GM21717 (cell line): ENCODE data around the gene SUSD4.

Source experiments
- ATAC-seq: cut with Tn5 transposase; IDR thresholded peaks from one replicate; pipeline ENCODE4 v1.9.1; 2021; ENCODE audit warnings: mild to moderate bottlenecking, moderate library complexity; ENCODE audit not compliant: unreplicated experiment

Gene SUSD4

DNA sequence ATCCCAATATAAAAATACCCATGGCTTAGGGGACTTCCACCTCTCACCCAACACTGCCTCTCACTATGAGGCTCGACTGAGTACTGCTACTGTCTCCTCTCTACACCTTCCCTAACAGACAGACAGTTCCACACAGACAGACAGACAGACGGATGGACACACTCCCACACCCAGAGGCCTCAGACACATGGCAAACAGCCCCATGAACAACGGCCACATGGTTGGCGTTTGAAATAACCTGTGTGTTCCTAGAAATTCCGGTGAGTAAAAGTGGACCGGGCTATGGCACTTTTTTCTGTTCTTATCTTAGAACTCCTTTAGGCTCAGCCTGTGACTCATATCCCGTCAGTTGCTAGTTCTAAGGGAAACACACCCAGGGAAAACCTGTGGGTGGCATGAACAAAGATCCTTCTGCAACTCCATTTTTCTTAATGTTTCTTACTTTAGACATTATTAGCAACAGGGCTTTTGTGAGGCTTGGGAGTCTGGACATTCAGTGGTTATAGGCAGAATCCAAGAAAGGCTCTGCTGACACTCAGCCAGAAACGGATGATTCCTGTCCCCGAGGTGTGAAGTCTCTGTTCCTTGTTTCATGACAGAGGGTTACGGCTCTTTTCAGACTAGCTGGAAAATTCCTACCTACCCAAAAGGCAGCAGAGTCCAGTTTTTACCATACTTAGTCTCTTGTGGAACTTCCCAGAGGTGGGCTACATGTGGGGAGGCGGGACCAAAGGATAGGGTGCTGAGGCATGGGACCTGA lies 130.4 kb downstream of the SUSD4 start:
- ATAC-seq = no peak

DNA sequence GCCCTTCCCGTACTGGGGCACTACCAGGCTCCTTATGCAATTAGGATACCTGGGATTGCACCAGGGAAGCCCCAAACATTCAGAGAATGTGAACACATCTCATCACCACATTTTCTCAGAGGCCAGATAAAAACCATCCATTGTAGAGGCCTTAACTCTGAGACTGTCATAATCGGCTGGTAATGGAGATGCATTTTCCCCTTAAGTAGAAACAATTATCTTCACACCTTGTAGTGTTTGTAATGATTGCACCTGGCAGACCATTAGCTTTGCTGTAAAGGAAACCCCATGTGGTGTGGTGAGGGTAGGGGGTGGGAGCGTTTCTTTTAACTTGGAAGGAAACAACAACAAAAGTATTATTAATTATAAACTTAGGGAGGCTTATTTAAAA lies 131.0 kb downstream of the SUSD4 start:
- ATAC-seq = no peak

DNA sequence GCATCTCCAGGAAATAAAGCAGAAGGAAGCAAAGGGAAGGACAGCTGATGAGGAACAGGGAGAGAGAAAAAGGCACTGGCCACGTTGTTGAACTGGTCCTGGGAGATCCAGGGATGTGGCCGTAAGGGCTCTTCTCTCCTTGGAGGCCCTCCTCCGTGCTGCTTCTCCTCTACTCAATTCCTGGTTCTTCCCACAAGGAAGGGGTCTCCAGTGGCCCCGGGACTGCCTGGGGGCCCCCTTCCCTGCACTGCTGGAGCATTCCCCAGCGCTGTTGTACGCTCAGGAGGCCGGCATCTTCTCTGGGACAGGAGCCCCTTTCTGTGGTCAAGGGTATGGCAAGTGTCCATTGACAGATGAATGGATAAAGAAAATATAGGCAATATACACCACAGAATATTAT lies 132.4 kb downstream of the SUSD4 start:
- ATAC-seq = no peak

DNA sequence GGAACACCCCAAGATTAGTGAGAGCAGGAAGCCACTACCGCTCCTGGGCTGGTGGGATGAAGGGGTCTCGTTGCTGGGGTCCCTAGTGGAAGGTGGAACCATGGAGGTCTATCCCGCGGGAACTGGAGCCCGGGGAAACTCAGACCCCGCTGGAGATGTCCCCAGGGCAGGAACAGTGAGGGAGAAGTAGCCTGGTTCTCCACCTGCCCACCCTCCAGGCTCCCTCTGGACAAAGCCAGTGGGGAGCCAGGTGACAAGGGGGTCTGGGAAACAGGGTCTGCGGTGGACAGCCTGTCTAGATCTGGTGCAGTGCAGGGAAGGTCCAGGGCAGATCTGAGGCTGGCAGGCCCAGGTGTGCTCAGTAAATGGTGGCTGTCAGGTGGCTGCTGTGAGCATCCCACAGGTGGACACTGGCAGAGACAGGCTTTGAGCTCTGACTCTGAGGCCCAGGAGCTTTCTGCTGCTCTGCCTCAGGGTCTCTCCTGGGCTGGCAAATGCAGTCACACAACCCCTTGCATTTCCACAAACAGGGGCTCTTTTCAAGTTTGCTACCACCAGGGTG lies 132.9 kb downstream of the SUSD4 start:
- ATAC-seq = no peak

DNA sequence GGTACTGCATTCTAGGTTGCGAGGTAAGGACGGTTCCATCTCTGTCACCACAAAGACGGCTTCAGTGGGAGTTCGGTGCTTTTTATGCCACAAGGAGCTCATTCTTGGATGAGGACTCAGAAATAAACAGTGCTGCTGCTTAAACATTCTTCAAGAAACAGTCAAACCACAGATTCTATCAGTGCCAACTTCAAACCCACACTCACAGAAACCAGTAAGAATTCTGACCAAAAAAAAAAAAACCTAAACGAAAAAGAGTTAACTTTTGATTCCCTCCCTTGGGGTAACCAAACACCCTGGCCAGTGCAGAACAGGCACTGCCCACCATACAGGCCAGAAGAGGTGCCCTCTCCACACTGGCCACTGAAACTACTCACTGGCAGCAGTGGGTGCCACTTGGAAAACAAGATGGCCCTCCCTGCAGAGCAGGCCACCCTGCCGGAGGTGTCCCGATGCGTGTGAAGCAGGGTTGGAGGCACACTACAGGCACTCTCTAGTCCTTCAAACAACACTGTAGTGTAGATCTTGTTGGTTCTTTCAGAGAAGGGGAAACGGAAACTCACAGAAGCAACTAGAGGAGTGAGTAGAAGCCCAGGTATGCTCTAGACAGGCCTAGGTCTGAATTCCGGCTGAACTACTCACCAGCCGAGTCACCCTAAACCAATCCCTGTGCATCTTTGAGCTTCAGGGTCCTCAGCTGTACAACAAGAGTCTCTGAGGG lies 133.7 kb downstream of the SUSD4 start:
- no peak for ATAC-seq

DNA sequence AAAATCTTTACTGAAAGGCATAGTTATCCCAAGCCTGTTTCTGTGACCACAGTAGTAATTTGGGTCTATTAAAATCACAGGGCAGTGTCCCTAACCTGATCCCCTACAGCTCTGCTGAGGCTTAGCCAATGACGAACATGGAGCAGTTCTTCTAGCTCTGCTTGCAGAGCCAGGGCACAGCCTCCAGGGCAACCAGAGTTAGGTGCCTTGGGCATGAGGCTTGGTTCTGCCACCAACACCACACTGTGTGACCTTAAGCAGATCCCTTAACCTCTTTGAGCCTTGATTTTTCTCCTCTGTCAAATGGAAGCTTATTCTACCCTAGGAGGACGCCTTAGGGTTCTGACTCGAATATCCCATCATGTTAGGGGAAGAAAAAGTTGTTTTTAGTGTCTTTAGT lies 134.2 kb downstream of the SUSD4 start:
- no peak for ATAC-seq

DNA sequence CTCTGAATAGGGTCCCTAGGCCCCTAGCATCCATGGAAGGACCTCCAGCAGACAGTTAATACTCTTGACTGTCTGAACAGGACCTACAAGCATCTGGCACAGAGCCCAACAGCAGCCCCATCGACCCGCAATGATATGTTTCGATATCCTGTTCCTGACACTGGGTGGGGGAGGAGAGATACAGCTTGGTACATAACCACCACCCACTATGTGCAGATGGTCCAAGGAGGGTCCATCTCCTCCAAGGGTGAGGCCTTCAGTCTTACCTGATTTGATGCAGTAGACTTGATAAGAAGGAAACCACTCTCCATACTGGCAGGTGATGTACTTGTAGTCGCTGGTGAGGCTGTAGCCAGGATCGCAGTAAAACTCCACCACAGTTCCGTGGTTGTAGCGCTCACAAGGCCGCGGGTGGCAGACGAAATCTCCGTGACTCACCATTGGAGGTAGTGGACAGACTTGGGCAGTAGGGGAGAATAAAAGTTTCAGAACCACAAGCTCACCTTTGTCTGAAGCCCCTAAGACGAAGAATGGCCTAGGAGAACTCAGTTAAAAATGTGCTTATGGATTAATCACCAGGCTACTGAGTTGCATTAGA lies 134.9 kb downstream of the SUSD4 start:
- ATAC-seq = no peak

DNA sequence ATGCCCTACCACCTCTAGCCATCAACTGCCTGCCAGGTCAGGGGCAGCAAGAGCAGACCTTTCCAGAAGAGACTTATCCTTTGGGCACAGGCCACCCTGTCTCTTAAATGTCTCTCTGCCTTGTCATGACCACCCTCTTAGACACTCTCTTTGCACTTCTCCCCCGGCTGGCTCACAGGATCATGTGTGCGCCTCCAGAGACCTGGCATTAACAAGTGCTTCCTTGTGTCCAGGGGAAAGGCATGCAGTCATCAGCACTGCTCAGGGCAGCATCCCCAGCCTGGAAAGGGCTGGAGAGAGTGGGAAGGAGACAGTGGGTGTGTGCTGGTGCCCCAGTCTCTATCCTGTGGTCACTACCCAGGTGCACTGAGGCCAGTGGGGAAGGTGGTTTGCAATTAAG lies 135.8 kb downstream of the SUSD4 start:
- no peak for ATAC-seq

DNA sequence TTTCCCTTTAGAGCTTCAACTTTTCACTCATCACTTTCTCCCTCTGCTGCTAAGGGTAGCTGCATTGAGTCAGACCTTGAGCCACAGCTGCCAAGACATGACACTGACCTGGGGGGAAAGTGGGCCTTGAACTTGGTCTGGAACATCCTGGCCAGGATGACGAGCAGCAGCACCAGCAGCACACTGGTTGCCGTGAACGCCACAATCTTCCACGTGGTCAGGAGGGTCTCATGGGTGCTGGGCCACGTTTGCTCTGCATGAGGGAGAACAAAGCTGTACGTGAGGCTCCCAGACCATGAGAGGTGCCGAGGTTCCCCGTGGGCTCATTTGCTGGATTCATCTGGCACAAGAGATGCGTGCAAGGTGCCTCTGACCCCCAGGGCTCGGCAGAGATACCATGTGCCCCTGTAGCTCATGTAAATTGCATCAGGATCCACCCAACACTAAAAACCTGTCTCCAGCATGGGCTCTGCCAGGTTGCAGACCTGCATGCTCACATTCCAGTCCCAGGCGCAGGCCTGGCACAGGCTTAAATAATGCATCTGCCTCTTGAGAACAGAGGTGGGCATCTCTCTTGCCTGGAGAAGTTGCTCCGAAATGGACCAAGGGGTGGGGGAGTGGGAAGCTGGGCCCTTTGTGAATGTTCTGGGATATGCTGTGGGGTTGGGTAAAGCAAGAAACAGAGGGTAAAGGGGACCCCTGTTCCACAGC lies 136.3 kb downstream of the SUSD4 start:
- ATAC-seq = no peak

DNA sequence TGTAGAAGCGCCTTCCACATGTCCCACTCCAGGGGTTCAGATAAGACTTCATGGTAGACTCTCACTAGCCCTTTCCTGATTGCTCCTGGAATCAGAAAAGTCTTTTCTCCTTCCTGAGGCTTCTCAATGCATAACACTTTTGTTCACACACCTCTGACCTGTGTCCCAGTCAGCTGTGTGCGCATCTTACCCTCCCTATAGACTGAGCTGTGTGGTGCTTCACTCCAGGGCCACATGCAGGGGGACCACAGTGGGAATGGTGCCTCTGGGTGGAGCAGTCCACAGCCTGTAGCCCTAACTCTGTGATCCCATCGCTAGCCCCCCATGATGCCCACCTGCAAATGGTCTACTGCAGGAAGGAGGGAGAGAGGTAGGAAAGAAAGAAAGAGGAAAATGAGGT lies 136.9 kb downstream of the SUSD4 start:
- ATAC-seq = no peak

DNA sequence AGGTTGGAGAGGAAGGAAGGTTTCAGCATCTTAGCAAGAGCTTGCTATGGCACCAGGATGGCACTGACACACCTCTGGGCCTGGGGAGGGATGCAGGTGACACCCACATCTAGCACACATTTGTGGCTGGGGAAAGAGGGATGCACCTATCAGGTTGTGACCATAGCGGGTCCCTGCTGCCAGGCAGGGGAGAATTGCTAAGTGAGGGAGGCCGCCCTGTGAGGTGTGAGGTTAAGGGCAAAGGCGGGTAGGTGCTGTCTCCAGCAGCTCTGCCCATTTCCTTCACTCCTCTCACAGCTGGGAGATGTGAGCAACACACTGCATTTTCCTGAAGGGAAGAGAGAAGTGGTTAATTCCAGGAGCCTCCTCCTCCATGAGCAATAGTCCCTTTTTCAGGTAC lies 137.7 kb downstream of the SUSD4 start:
- ATAC-seq = no peak

DNA sequence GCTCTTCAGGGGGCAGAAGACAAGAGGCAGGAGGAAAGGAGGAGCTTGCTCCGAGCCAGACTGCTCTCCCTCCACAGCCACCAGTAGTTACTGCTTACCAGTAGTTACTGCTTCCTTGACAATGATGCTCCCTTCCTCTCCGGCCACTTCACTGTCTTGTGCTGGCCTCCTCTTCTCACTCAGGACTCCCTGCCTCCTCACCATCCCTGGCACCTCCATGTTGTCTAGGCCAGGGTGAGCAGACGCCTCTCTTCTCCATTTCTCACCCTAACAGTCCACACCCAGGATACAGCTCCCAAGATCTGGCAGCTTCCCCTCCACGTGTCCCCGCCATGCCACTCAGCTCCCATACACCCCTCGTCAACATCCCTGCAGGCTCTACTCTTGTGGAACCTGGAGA lies 138.5 kb downstream of the SUSD4 start:
- ATAC-seq = no peak

DNA sequence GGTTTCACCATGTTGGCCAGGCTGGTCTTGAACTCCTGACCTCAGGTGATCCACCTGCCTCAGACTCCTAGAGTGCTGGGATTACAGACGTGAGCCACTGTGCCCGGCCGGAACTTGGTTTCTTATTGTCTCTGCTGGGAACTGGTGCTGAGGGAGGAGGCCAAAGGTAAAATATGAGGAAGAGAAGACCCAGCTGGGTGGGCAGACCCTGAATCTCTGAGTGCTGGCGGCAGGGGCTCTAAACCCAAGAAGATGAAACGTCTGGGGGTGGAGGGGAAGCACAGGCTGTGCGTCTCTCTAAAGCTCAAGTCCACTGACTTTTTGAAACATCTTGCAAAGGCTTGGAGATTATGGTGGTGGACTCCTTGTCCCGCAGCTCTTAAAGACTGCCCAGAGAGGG lies 138.9 kb downstream of the SUSD4 start:
- no peak for ATAC-seq

DNA sequence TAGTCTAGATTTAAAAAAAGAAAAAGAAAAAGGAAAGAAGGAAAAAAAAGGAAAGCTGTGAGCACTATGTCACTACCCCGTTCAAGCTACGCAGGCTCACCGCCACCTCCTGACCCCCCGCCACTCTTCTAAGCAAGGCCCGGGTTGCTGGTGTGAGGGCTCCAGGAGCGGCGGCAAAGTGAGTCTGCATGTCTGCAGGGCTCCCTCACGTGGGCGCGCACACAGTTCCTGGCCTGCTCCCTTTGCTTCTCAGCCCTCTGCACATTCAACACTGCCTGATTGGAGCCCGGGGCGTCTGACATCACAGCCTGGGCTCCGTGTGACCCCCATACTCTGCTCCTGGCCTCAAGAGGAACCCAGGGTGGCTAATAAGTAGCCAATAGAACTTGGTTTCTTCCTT lies 139.5 kb downstream of the SUSD4 start:
- no peak for ATAC-seq

DNA sequence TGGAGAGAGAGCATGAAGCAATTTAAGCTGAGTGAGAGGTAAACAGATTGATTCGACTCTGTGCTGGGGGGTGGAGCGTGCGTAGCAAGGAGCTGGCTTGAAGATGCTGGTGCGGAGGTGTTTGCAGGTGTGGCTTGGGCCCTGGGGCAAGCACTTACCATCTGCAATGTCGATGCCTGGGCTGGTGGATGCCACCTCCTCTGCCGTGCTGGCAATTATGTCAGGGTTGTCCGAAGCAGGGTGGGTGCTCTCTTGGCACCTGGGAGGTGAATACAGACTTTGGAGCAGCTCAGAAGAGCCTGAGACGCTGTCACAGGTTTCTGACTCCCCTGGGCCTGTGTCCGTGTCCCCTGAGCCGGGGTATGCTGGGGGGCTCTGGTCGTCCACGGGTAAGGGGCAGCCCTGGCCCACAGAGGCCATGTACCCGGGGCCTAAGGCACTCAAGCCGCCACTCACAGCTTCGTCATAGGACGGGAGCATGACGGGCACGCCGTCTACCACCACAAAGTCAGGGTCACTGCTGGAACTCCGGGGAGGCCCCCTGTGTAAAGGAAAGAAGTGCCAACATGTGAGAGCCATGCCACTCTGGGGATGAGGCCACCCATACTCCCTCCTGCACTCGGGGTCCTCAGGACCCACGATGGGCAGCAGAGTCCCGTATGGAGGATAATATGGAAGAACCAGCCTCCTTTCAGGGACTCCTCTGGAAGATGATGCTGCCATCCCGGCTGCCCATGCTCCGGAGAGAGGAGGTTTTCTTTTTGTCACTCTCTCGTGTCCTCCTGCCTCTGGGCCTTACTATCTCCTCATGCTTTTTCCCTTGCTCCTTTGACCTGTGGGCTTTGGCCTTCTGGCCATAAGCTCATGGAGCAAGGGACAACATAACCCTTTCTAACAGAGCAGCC lies 140.6 kb downstream of the SUSD4 start:
- ATAC-seq = no peak

DNA sequence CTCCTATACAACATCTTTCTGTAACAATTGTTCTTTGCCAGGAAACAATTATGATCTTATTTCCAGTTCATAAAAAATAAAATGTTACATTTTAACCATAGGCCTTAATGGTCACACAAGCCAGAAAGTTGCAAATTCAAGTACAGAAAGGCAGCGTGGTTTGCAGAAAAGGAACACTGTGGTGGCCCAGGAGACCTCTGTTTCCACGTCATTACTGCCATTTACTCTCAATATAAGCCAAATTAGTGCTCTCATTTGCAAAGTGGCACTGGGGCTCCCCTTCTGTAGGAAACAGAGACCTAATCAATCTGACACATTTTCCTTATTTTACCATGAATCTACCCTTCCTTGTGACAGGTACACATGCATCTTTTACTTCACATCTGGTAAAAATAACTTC lies 141.6 kb downstream of the SUSD4 start:
- no peak for ATAC-seq

DNA sequence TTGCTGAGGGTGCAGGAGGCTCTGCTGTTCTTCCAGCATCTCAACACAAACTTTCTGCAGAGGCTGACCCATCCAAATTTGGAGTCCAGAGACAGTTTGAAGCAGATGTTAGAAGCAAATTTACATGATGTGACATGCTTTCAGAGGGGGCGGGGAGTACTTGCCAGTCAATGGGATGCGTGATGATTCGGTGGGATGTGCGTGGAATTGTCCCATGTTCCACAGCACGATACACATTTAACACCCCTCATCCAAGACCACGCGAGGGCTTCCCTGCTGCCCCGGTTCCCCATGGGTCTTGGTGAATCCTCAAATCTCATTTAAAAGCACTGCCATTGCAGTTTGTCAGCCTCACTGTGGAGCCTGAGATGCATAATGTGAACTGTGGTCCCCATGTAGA lies 142.3 kb downstream of the SUSD4 start:
- no peak for ATAC-seq

DNA sequence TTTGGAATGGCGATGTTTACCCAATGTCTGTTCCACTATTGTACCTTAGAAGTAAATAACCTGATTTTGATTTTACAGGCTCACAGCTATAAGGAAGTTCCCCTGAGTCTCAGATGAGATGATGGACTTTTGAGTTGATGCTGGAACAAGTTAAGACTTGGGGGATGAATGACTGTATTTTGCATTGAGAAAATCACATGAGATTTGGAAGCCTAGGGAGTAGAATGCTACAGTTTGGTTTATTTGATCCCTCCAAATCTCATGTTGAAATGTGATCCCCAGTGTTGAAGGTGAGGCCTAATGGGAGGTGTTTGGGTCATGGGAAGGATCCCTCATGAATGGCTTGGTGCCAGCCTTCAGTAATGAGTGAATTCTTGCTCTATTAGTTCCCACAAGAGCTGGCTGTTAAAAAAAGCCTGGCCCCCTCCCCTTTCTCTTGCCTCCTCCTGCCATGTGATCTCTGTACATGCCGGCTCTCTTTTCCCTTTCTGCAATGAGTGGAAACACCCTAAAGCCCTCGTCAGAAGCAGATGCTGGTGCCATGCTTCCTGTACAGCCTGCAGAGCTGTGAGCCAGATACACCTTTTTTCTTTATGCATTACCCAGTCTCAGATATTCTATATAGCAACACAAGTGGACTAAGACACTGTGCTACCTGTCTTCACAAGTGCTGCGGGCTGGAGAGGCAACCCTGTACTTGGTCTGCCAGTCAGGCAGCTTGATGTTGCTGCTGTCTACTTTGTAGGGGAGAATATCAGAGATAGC lies 143.9 kb downstream of the SUSD4 start:
- ATAC-seq = no peak

DNA sequence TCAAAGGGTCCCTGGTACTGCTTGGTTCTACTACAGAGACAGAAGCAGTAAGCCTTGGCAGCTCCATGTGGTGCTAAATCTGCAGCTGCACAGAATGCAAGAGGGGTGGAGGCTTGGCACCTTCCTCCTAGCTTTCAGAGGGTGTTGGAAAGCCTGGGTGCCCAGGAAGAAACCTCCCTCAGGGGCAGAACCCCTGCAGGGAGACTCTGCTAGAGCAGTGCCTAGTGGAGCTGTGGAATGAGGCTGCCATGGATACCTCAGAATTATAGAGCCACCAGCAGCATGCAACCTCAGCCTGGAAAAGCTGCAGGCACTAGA lies 144.7 kb downstream of the SUSD4 start:
- ATAC-seq = no peak

DNA sequence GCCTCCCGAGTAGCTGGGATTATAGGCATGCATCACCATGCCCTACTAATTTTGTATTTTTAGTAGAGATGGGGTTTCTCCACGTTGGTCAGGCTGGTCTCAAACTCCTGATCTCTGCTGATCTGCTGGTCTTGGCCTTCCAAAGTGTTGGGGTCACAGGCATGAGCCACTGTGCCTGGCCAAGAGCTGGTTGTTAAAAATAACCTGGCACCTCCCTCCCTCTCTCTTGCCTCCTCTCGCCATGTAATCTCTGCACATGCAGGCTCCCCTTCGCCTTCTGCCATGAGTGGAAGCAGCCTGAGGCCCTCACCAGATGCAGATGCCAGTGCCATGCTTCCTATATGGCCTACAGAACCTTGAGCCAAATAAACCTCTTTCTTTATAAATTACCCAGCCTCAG lies 146.2 kb downstream of the SUSD4 start:
- no peak for ATAC-seq
